Lower leg skin (tissue), 3 donors: ENCODE measurements around the gene CYTH3.

Experiments
- POLR2A ChIP-seq, 2 donors: fragments of 450-650 bp; IDR thresholded peaks; one replicate each; pipeline ENCODE4 v1.6.1; 2016 to 2017; ENCODE audit warnings: antibody characterized with exemption in 2 of 2, mild to moderate bottlenecking in 1 of 2, moderate library complexity in 1 of 2
- TF ChIP-seq, protein P1 (sequence below), 3 donors: fragments of 450-650 bp; IDR thresholded peaks; one replicate each; pipeline ENCODE4 v1.5.1; 2016; ENCODE audit warnings: antibody characterized with exemption in 3 of 3, mild to moderate bottlenecking in 3 of 3, moderate library complexity in 2 of 3

DNA sequence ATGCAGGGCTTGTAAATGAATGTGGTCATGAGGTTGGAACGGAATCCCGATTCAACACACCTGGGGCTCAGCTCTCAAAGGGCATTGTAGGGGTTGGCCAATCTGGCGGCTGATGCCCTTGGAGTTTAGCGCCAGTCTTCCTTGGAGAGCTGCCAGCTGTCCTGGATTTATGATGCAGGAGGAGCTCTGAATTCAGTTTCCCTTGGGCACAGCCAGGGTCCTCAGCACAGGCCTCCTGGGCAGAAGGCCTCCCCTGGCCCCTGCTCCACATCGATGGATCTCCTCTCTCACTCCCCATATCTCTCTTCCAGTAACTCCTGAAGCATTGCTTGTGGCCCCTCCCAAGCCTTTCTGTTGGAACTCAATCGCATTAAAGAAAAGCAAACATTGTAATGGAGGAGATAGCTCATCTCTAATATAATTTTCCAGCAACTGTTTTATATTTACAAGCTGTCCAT lies 985 bp upstream of the CYTH3 start:
- TF ChIP-seq POLR2A (IDR thresholded peaks at IDR 0.05): no peak
- TF ChIP-seq, protein P1, sequence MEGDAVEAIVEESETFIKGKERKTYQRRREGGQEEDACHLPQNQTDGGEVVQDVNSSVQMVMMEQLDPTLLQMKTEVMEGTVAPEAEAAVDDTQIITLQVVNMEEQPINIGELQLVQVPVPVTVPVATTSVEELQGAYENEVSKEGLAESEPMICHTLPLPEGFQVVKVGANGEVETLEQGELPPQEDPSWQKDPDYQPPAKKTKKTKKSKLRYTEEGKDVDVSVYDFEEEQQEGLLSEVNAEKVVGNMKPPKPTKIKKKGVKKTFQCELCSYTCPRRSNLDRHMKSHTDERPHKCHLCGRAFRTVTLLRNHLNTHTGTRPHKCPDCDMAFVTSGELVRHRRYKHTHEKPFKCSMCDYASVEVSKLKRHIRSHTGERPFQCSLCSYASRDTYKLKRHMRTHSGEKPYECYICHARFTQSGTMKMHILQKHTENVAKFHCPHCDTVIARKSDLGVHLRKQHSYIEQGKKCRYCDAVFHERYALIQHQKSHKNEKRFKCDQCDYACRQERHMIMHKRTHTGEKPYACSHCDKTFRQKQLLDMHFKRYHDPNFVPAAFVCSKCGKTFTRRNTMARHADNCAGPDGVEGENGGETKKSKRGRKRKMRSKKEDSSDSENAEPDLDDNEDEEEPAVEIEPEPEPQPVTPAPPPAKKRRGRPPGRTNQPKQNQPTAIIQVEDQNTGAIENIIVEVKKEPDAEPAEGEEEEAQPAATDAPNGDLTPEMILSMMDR (IDR thresholded peaks at IDR 0.05): no peak
